Measurements from ENCODE around the gene PARG.

Gene PARG

GRCh38 chr10:49817845-49818244, 124.0 kb downstream of the PARG start:
- DNase-seq (ENCODE audit: low read depth) = no peak
- TF ChIP-seq CTCF (IDR thresholded peaks at IDR 0.05; ENCODE audit: low read depth, low read length, missing control alignments) = no peak
- H3K4me3 ChIP-seq (ENCODE audit: low read depth, low read length) = no peak overlapping the region

GRCh38 chr10:49803988-49804387, 137.8 kb downstream of the PARG start:
- H3K4me3 ChIP-seq (ENCODE audit: low read depth, low read length) = no peak overlapping the region
- no peak for DNase-seq (ENCODE audit: low read depth)
- TF ChIP-seq CTCF (IDR thresholded peaks at IDR 0.05; ENCODE audit: low read depth, low read length, missing control alignments) = no peak

GRCh38 chr10:49798275-49798674, 143.6 kb downstream of the PARG start:
- no peak overlapping the region for H3K4me3 ChIP-seq (ENCODE audit: low read depth, low read length)
- no peak for DNase-seq (ENCODE audit: low read depth)
- TF ChIP-seq CTCF (IDR thresholded peaks at IDR 0.05; ENCODE audit: low read depth, low read length, missing control alignments) = no peak

GRCh38 chr10:49791100-49791499, 150.7 kb downstream of the PARG start:
- H3K4me3 ChIP-seq (ENCODE audit: low read depth, low read length) = no peak overlapping the region
- TF ChIP-seq CTCF (IDR thresholded peaks at IDR 0.05; ENCODE audit: low read depth, low read length, missing control alignments) = no peak
- DNase-seq (ENCODE audit: low read depth) = no peak

GRCh38 chr10:49784681-49785080, 157.1 kb downstream of the PARG start:
- H3K4me3 ChIP-seq (ENCODE audit: low read depth, low read length) = no peak overlapping the region
- DNase-seq (ENCODE audit: low read depth) = no peak
- TF ChIP-seq CTCF (IDR thresholded peaks at IDR 0.05; ENCODE audit: low read depth, low read length, missing control alignments) = no peak

GRCh38 chr10:49783645-49784044, 158.2 kb downstream of the PARG start:
- TF ChIP-seq CTCF (IDR thresholded peaks at IDR 0.05; ENCODE audit: low read depth, low read length, missing control alignments) = no peak
- H3K4me3 ChIP-seq (ENCODE audit: low read depth, low read length) = no peak overlapping the region
- DNase-seq (ENCODE audit: low read depth) = no peak

GRCh38 chr10:49781247-49781646, 160.6 kb downstream of the PARG start:
- no peak for TF ChIP-seq CTCF (IDR thresholded peaks at IDR 0.05; ENCODE audit: low read depth, low read length, missing control alignments)
- DNase-seq (ENCODE audit: low read depth) = no peak
- H3K4me3 ChIP-seq (ENCODE audit: low read depth, low read length) = no peak overlapping the region

Measured in GM12864 (cell line).